Midbrain (tissue), 1 donor: ENCODE results near the gene ASB6.

Source experiments
- DNase-seq: peaks from one replicate; lab custom pipeline; 2025; lab: John Stamatoyannopoulos, UW

Gene ASB6

DNA sequence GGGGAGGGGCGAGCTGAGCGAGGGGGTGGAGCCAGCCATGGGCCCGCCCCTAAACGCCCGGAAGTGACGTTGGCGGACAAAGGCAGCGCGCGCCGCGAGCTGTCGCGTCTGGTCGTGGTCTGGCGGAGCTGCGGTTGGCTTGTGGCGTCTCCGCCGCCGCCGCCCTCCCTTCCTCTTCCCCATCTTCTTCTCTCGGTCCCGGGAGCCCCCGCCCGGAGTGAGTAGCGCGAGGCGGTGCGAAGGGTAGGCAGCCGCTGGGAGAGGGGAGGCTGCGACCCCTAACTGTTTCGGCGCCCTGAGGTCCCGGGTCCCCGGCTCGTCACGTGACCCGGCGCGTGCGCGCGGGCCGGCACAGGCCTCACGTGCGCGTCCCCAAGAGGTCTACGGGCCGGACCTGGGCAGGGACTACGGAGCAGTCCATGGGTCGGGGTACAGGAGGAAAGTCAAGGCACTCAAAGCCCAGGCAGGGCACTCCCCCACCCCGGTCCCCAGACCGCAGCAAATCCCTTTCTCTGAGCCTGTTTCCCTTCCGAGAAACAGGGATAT is 15.8 kb downstream of the ASB6 start, which contains the start of gene NTMT1:
NTMT1 (plus strand) TSS at position 85 of the 546 bp plus-strand sequence. CDS start 6,541 bp downstream, outside the sequence.
- peak; percentile 91 for DNase-seq

DNA sequence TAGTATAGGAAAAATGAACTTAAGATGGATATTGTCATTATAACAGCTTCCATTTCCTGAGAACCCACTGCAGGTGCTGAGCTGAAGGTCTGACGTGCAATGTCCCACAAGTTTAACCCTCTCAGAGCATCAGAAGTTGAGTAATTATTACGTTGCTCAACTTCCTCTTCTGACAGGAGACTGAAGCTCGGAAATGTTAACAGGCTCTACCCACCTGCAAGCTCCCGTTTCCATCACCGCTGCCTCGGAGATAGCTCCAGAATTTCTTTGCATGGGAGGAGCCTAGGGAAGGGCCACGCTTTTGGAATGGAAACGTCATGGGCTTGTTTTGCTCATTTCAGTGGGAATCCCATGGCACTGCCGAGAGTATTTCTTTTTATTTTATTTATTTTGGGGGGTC is 17.0 kb downstream of the ASB6 start:
- DNase-seq: no peak

GRCh38 chr9:129624168-129624759 is 17.7 kb downstream of the ASB6 start:
- DNase-seq: peak; percentile 34

- no peak for DNase-seq
Measured at GRCh38 chr9:129623331-129623730, 18.6 kb downstream of the ASB6 start.

DNA sequence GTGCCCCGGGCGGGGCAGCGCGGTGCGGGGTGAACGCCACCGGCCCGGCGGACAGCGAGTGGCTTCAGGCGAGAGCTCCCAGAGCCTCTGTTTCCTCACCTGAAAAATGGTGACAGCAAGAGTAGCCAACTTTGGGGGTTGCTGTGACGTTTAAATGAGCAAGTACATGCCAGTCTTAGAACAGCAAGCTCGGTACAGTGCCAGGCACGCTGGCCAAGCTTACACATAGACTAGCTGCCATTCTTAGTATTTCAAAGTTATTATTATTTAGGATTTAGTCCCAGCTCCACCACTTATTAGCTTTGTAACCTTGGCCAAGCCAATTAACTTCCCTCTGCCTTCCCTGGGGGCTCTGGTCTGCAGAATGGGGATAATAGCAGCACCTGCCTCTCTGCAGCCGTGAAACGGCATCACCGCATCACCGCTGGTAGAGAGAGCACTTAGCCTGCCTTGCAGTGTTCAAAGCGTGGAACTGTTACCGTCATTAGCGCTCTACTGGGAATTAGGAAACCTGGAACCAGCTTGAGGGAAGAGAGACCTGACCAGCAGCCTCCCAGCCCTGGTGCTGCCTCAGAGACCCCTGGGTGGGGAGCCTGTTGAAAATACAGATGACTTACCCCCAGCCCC is 21.2 kb downstream of the ASB6 start, which contains the start of gene C9orf50:
C9orf50 (minus strand) TSS at position 433 of the 627 bp plus-strand sequence. CDS start 527 bp downstream, outside the sequence.
- no peak for DNase-seq

DNA sequence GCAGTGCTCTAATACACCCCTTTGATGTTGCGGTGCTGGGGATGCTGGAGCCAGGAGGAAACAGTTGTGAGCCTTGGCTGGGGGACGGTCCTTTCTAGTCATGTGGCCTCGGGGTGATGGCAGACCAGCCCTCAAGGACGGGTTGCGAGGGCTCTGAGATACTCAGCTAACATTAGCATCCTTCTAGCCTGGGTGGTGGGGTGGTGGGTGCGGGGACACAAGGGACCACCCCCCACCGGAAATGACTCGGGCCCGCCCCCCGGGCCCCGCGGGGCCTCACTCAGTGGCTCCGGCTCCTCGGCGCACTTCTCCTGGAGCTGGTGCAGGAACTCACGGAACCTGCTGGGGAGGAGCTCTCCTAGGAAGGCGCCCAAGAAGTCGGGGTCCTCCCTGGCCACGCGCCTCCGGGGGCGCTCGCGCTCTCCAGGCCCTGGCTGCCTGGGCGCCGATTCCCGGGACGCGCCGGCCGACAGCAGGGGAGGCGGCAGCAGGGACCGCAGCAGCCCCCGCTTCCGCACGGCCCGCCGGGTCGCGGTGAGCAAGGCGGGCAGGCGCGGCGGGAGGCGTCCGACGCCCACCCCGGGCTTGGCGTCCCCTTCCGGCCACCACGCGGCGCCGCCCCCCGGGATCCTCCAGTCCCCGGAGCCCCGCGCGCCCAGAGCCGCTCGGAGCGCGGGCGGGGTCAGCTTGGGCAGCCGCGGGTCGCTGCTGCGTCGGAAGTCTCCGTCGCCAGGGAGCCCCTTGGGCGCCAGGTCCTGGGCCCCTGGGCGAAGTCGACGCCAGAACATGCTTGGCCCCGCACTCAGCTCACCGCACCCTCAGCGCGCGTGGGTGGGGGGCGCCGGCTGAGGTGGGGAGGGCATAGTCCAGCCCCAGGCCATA is 21.9 kb downstream of the ASB6 start:
- no peak for DNase-seq

DNA sequence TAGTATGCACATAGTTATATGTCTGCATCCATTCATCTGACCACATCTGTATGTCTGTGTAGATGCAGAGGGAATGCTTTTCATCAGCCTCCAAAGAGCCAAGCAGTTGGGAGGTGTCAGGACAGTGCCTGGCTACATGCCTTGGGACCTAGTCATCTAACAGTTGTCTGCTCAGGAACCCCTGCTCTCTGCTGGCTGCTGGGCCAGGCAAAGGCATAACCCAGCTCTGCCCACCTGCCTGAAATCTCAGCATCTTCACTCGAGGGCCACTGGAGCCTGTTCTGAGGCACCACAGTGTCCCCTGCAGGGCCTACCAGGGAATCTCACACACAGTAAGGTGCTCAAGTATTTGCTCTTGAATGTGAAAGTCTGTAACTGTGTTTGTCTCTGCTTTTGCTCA is 24.8 kb downstream of the ASB6 start:
- DNase-seq: no peak

DNA sequence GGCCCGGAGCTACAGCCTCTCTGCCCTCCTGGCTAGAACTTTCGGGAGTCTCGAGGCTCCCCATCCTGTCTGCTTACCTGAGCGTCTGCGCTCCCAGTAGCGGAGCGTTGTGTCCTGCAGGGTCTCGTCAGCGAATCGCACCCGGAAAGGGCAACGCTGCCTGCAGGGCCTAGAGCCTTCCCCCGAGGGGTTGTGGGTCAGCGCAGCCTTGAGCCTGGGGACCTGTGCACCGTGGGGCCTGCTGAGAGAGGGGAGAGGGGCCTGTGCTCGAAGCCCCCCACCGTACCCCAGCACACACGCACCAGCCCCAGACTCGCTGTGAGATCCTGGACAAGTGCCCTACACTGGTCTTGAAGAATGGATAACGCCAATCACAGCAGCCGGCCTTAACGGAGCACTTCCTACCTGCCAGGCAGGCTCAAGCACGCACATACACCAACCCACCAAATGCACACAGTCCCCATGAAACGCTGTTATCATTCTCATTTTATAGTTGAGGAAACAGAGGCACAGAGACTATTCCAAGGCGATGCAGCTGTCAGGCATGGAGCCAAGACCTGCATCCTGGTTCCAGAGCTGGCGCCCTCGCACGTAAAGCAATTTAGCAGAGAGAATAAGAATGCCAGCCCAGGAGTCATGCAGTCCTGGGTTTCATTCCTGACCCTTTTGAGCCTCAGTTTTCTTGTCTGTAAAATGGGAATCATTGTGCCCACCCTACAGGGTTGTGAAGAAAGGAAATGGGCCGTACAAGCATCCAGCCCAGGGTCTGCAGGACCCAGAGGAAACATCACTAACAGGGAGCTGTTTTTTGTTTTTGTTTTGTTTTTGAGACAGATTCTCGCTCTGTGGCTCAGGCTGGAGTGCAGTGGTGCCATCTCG is 26.3 kb downstream of the ASB6 start:
- no peak for DNase-seq

DNA sequence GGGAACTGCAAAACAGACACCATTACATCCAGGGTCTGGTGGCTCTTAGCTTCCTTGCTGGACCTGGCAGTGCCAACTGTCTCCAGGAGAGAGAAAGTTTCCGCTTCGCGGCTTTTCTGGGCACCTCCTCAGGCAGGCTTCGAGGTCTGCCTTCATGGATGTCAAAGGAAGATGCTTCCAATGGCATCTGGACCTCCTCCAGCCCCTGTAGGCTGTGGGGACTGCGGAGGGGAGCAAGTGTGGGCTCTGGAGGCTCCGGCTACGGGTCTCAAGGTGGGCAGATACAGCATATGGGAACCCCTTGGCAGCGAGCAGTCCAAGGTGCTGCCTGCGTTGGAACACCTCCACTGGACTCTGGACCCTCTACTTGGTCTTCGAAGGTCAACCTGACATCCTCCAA is 27.0 kb downstream of the ASB6 start:
- DNase-seq: no peak

DNA sequence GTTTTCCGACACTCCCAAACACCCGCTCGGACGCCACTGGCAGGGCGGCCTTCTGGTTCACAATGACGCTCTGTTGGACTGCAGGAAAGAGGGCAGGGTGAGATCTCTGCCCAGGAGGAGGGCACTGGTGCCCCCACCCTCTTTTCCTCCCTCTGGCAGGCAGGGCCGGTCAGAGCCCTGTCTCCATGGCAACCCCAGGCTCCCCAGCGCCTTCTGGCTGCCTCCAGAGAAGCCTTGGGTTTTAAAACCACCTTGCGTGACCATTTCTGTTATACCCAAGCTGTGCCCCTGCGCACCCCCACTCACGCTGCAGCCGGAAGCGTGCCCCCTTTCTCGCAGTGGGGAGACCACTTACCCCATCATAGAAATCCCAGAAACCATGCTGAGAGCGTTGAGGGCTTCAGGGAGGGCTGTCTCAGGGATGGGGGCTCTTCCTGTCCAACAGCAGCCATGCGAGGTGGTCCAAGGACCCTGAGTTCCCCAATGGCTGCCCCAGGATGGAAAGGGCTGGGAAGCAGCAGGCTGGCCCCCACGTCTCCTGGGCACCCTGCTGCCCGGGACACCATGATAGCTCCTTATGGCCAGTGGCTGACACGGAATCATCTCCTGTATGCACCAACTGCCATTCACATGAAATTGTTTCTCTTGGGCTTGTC is 28.3 kb downstream of the ASB6 start:
- DNase-seq: peak; percentile 93

DNA sequence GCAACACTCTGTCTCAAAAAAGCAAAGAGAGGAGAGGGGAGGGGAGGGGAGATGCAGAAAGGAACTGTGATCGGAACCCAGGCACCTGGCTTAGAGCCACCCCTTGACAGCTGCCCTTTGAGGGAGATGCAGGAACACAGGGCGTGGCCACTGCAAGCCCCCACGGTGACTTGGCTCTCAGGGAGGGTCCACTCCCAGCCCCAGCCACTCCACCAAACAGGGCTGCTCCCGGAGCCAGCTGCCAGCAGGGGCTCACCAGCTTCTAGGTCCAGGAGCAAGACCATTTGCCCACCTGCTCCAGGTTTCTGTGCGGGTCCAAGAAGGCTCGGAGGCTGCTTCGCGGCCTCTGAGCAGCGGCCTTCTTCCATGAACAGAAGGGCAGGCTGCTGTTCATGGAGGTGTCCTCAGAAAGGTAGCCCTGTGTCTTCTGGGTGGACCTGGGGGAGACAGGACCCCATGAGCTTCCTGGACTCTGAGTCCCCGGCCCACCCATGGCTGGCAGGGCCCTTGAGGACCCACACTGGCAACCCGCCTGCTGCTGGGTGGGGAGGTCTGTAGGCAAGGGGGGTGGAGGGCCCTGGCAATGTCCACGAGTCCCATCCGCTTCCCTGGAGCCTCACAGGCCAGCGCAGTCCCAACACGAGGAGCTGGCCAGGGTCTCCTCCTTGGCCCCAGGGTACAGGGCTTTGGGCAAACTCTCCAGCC is 29.0 kb downstream of the ASB6 start:
- no peak for DNase-seq

GRCh38 chr9:129612123-129612522 is 29.8 kb downstream of the ASB6 start:
- no peak for DNase-seq

- DNase-seq: no peak
Measured at GRCh38 chr9:129611307-129611800, 30.6 kb downstream of the ASB6 start.

DNA sequence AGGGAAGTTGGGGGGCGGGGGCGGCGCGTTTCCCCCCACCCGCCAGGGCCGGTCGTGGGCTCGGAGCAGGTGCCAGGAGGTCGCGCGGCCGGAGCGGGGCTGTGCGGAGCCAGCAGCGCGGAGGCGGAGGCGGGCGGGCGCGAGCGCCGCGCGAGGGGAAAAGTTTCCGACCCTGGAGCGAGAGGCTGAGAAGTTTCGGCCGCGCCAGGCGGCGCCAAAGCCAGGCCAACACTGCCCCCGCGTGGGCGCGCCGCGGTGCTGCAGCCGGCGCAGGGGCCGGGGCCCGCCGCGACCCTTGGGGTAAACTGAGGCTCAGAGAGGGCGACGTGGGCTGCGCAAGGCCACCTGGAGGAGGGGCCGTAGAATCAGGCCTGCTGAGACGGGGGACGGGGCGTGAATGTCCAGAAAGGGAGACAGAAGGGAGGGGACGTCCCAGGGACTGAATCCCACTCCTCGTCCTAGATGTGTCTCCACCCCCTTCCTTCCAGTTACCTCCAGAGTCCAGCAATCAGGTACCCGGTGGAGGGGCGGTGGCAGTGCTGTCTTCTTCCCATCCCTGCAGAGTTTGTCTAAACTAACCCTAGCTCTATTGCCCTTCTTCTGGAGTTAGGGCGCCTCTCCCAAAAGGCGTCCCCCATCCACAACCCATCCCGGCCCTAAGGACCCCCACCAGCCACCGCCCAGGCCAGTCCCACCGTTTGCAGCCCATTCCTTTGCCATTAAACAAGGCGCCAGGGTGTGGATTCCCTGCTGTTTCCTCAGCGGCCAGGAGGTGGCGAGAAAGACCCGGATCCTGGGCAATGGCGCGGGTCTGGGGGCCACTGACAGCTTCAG is 31.3 kb downstream of the ASB6 start:
- peak; percentile 50 for DNase-seq

- DNase-seq: no peak
Measured at GRCh38 chr9:129610213-129610472, 31.8 kb downstream of the ASB6 start.

DNA sequence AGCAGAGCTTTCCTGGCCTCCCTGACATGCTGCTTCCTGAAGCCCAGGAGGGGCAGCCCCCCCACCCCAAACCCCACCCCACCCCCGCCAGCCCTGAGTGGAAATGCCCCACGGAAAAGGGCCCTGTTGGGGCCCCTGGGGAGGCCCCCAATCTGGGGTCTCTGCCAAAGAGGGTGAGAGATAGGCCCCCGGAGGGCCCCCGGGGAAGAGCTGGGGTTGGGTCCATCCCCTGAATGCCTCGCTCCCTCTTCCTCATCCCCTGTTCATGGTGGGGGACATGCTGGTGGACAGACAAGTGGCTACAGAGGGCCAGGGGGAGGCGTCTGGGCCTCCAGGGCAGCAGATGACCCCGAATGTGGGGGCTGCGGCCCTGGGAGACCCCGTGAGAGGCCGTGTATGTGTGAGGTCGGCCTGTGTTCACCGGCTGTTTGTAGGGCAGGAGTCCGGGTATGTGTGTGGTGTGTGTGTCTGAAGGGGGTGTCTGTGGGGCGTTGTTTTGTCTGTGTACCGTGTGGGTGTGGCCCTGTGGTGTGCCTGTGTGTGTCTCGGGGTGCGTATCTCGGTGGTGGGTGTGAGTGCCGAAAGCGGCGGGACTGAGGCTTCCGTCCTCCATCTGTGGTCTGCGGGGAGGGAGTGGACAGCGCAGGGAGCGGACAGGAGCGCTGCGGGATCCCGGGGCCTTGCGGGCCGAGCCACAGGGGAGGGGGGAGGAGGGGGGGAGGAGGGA is 32.3 kb downstream of the ASB6 start:
- DNase-seq: no peak

GRCh38 chr9:129608561-129609481 is 33.1 kb downstream of the ASB6 start:
- no peak for DNase-seq

DNA sequence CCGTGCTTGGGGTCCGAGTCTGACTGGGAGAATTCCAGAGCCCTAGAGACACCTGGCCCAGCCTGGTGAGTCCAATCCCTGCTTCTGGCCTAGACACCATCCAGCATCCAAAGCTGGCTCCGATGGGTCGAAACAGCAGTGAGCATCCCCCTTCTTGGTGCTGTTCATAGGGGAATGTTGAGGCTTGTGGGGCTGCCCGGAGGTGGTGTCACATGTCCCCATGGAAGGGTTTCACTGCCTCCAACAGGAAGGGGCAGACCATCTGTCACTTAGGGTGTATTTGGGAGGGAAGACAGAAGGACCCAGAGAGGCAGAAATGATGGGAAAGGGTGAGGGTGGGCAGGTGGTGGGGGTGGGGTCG is 34.9 kb downstream of the ASB6 start:
- DNase-seq: no peak
